ENCODE results near the gene NUMBL. TPM values are rescaled to one million over a fixed set of nuclear protein-coding genes. Genes with fewer than 3 reads are reported as not detected.

Gene NUMBL
- total RNA-seq, 1 donor from 2014 or later: 20.6 TPM

GRCh38 chr19:40709817-40710216, 19.4 kb upstream of the NUMBL start:
- intact Hi-C loops (cut with micrococcal nuclease): loop anchor here (10.0 kb wide), 1 partner anchor 245 kb away; the partner anchor contains the start of genes BLVRB and SPTBN4
- no peaks in the 10 kb centered on the region for H3K27me3 Mint-ChIP-seq (ENCODE audit: insufficient read depth)
- no peaks in the 10 kb centered on the region for H3K9me3 Mint-ChIP-seq

DNA sequence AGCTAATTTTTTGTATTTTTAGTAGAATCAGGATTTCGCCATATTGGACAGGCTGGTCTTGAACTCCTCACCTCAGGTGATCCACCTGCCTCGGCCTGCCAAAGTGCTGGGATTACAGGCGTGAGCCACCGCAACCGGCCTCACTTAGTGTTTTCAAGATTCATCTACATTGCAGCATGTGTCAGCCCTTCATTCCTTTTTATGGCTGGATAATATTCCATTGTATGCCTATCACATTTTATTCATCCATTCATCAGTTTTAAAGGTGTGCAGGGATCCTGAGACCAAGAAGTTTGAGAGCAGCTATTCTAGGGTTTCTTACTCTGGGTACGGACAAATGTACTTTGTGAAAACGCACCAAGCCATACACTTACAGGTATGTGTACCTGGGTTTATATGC, 17.2 kb upstream of the NUMBL start:
- intact Hi-C loops (cut with micrococcal nuclease): no loop called here
- H3K27me3 Mint-ChIP-seq (ENCODE audit: insufficient read depth): no peaks in the 10 kb centered on the region
- no peaks in the 10 kb centered on the region for H3K9me3 Mint-ChIP-seq
- no peak overlapping the region for H3K4me3 Mint-ChIP-seq
- H3K36me3 Mint-ChIP-seq (ENCODE audit: low read depth): peaks cover 41% of the 10 kb centered on the region
- no peak overlapping the region for H3K27ac Mint-ChIP-seq
- no peak for DNase-seq (ENCODE audit: low spot score)
- peaks cover 14% of the 10 kb centered on the region for H3K4me1 Mint-ChIP-seq (ENCODE audit: low read depth)

More at GRCh38 chr19:40709817-40710216, 19.4 kb upstream of the NUMBL start:
- Mint-ChIP-seq H3K36me3 (ENCODE audit: low read depth) (peaks cover 35% of the 10 kb centered on the region), H3K27ac (no peak overlapping the region), H3K4me1 (ENCODE audit: low read depth) (peaks cover 25% of the 10 kb centered on the region), H3K4me3 (no peak overlapping the region)
- DNase-seq (ENCODE audit: low spot score): no peak

GRCh38 chr19:40705950-40706619, 15.6 kb upstream of the NUMBL start:
- no peak overlapping the region for H3K27ac Mint-ChIP-seq
- no peaks in the 10 kb centered on the region for H3K27me3 Mint-ChIP-seq (ENCODE audit: insufficient read depth)
- intact Hi-C loops (cut with micrococcal nuclease): no loop called here
- no peaks in the 10 kb centered on the region for H3K9me3 Mint-ChIP-seq
- peaks cover 41% of the 10 kb centered on the region for H3K36me3 Mint-ChIP-seq (ENCODE audit: low read depth)
- no peak for DNase-seq (ENCODE audit: low spot score)
- no peak overlapping the region for H3K4me3 Mint-ChIP-seq
- H3K4me1 Mint-ChIP-seq (ENCODE audit: low read depth): peaks cover 7% of the 10 kb centered on the region

- no peak overlapping the region for H3K27ac Mint-ChIP-seq
- no peaks in the 10 kb centered on the region for H3K9me3 Mint-ChIP-seq
- no peaks in the 10 kb centered on the region for H3K27me3 Mint-ChIP-seq (ENCODE audit: insufficient read depth)
- intact Hi-C loops (cut with micrococcal nuclease): no loop called here
- peaks cover 38% of the 10 kb centered on the region for H3K36me3 Mint-ChIP-seq (ENCODE audit: low read depth)
- peaks cover 7% of the 10 kb centered on the region for H3K4me1 Mint-ChIP-seq (ENCODE audit: low read depth)
- DNase-seq (ENCODE audit: low spot score): no peak
- H3K4me3 Mint-ChIP-seq: no peak overlapping the region
Observed at GRCh38 chr19:40705362-40705651, 14.9 kb upstream of the NUMBL start.

DNA sequence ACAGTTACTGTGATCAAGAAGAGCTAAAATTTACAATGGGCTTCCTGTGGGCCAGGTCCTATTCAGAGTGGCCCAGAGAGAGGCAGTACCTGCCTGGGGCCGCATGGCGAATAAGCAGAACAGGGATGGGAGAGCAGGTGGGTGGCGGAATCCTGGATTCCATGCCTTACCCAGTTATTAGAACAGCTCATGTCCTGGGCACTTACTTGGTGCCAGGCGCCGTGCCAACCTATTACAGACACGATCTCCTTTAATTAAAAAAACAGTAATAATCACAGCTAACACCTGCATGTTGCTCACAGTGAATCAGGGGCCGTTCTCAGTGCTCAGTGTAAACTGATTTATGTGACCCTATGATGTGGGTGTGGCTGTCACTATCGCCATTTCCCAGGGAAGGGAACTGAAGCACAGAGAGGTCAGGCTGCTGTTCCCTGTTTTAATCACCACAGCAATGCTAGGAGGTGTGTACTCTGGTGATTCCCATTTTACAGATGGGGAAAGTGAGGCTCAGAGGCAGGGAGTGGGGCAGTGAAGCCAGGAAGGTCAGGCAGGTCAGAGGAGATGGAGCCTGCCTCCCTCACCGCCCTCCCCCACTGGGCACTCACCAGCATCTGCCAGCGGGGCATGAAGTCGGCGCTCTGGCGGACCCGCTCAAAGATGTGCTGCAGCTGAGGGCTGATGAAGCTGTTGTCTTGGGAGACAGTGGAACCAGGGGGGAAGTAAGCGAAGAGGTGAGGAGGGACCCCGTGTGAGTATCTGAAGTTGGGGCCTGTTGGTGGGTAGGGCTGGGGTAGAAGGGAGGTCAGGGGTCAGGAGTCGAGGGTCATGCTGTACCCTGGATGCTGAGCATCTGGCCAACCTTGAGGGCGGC, 14.3 kb upstream of the NUMBL start:
- DNase-seq (ENCODE audit: low spot score): no peak
- Mint-ChIP-seq H3K9me3 (no peaks in the 10 kb centered on the region), H3K27ac (no peak overlapping the region), H3K4me1 (ENCODE audit: low read depth) (peaks cover 7% of the 10 kb centered on the region), H3K4me3 (no peak overlapping the region), H3K36me3 (ENCODE audit: low read depth) (peaks cover 37% of the 10 kb centered on the region), H3K27me3 (ENCODE audit: insufficient read depth) (no peaks in the 10 kb centered on the region)
- intact Hi-C loops (cut with micrococcal nuclease): no loop called here

- H3K4me3 Mint-ChIP-seq: no peak overlapping the region
- intact Hi-C loops (cut with micrococcal nuclease): no loop called here
- no peaks in the 10 kb centered on the region for H3K9me3 Mint-ChIP-seq
- H3K27me3 Mint-ChIP-seq (ENCODE audit: insufficient read depth): no peaks in the 10 kb centered on the region
- no peaks in the 10 kb centered on the region for H3K4me1 Mint-ChIP-seq (ENCODE audit: low read depth)
- DNase-seq (ENCODE audit: low spot score): no peak
- no peak overlapping the region for H3K27ac Mint-ChIP-seq
- H3K36me3 Mint-ChIP-seq (ENCODE audit: low read depth): peaks cover 30% of the 10 kb centered on the region
Observed at GRCh38 chr19:40703029-40703755, 12.7 kb upstream of the NUMBL start.

GRCh38 chr19:40702337-40703012, 12.0 kb upstream of the NUMBL start:
- intact Hi-C loops (cut with micrococcal nuclease): no loop called here
- no peaks in the 10 kb centered on the region for H3K27me3 Mint-ChIP-seq (ENCODE audit: insufficient read depth)
- H3K36me3 Mint-ChIP-seq (ENCODE audit: low read depth): peaks cover 29% of the 10 kb centered on the region
- DNase-seq (ENCODE audit: low spot score): no peak
- no peaks in the 10 kb centered on the region for H3K9me3 Mint-ChIP-seq
- no peak overlapping the region for H3K27ac Mint-ChIP-seq
- no peak overlapping the region for H3K4me3 Mint-ChIP-seq
- H3K4me1 Mint-ChIP-seq (ENCODE audit: low read depth): no peaks in the 10 kb centered on the region

DNA sequence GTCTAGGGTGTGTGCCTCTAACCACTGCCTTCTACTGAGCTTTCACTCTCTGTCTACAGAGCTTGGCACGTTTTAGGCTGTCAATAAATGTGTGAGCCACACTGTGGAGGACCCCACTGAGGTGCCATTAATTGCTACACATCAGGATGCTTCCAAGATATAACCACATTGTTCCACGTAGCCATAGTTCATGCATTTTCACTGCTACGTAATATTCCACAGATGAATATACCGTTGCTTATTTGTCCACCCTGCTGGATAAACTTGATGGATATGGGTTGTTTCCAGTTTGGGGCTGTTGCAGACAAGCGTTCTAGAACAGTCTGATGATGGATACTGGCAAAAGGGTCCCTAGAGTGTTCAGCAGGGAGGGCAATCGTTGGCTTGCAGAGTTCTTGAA, 11.3 kb upstream of the NUMBL start:
- peaks cover 25% of the 10 kb centered on the region for H3K36me3 Mint-ChIP-seq (ENCODE audit: low read depth)
- H3K9me3 Mint-ChIP-seq: no peaks in the 10 kb centered on the region
- DNase-seq (ENCODE audit: low spot score): no peak
- H3K27ac Mint-ChIP-seq: no peak overlapping the region
- H3K4me1 Mint-ChIP-seq (ENCODE audit: low read depth): no peaks in the 10 kb centered on the region
- no peak overlapping the region for H3K4me3 Mint-ChIP-seq
- intact Hi-C loops (cut with micrococcal nuclease): no loop called here
- no peaks in the 10 kb centered on the region for H3K27me3 Mint-ChIP-seq (ENCODE audit: insufficient read depth)

DNA sequence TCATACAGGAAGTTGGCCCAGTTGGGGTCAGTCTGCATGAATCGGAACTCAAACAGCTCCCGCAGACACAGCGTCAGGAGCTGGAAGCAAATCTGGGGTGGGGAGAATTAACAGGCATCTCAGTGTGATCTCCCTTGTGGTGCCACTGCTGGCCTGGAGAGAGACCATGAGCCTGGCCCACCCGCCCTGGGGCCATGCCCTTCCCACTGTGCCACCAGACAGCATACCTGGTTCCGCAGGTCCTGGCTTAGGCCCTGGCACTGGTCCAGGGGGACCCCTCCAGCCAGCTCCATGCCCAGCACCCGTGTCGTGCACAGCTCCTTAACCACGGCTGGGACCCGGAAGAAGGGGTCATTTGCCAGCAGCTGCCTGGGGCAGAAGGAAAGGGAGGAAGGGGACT, 9.6 kb upstream of the NUMBL start:
- no peaks in the 10 kb centered on the region for H3K9me3 Mint-ChIP-seq
- DNase-seq (ENCODE audit: low spot score): no peak
- intact Hi-C loops (cut with micrococcal nuclease): no loop called here
- H3K27ac Mint-ChIP-seq: no peak overlapping the region
- no peak overlapping the region for H3K4me3 Mint-ChIP-seq
- H3K27me3 Mint-ChIP-seq (ENCODE audit: insufficient read depth): no peaks in the 10 kb centered on the region
- peaks cover 23% of the 10 kb centered on the region for H3K36me3 Mint-ChIP-seq (ENCODE audit: low read depth)
- no peaks in the 10 kb centered on the region for H3K4me1 Mint-ChIP-seq (ENCODE audit: low read depth)

DNA sequence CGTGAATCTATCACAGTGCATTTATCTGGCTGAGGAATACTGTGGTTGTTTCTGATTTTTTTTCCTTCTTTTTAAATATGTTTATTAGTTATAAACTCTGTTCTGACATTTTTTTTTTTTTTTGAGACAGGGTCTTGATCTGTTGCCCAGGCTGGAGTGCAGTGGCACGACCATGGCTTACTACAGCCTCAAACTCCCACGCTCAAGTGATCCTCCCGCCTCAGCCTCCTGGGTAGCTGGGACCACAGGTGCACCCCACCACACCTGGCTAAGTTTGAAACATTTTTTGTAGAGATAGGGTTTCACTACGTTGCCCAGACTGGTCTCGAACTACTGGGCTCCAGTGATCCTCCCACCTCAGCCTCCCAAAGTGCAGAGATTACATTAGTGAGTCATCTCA, 6.6 kb upstream of the NUMBL start:
- intact Hi-C loops (cut with micrococcal nuclease): no loop called here
- no peak for DNase-seq (ENCODE audit: low spot score)

GRCh38 chr19:40695881-40696280, 5.4 kb upstream of the NUMBL start:
- H3K4me3 Mint-ChIP-seq: no peak overlapping the region
- intact Hi-C loops (cut with micrococcal nuclease): no loop called here
- no peak overlapping the region for H3K27ac Mint-ChIP-seq
- peaks cover 8% of the 10 kb centered on the region for H3K36me3 Mint-ChIP-seq (ENCODE audit: low read depth)
- H3K27me3 Mint-ChIP-seq (ENCODE audit: insufficient read depth): no peaks in the 10 kb centered on the region
- H3K9me3 Mint-ChIP-seq: no peaks in the 10 kb centered on the region
- no peak for DNase-seq (ENCODE audit: low spot score)
- no peaks in the 10 kb centered on the region for H3K4me1 Mint-ChIP-seq (ENCODE audit: low read depth)

More for the DNA sequence above, 6.6 kb upstream of the NUMBL start:
- no peak overlapping the region for H3K27ac Mint-ChIP-seq
- no peak overlapping the region for H3K4me3 Mint-ChIP-seq
- no peaks in the 10 kb centered on the region for H3K4me1 Mint-ChIP-seq (ENCODE audit: low read depth)
- no peaks in the 10 kb centered on the region for H3K9me3 Mint-ChIP-seq
- H3K27me3 Mint-ChIP-seq (ENCODE audit: insufficient read depth): no peaks in the 10 kb centered on the region
- peaks cover 10% of the 10 kb centered on the region for H3K36me3 Mint-ChIP-seq (ENCODE audit: low read depth)

- peaks cover 6% of the 10 kb centered on the region for H3K36me3 Mint-ChIP-seq (ENCODE audit: low read depth)
- H3K4me1 Mint-ChIP-seq (ENCODE audit: low read depth): no peaks in the 10 kb centered on the region
- H3K27me3 Mint-ChIP-seq (ENCODE audit: insufficient read depth): no peaks in the 10 kb centered on the region
- no peak overlapping the region for H3K27ac Mint-ChIP-seq
- H3K4me3 Mint-ChIP-seq: no peak overlapping the region
- intact Hi-C loops (cut with micrococcal nuclease): no loop called here
- no peak for DNase-seq (ENCODE audit: low spot score)
- no peaks in the 10 kb centered on the region for H3K9me3 Mint-ChIP-seq
Observed at GRCh38 chr19:40693896-40694295, 3.4 kb upstream of the NUMBL start.

All from activated T-helper 1 cell treated with anti-CD3 and anti-CD28 coated beads, Interleukin-12 subunit alpha, Interleukin-12 subunit beta, Interleukin-2, Interleukin-4 antibody, amounts not matched to agents 30 ng/mL and 10 ng/mL and 1 ng/mL, durations not matched to agents 14 hours and 24 hours and 36 hours (primary cell).